ENCODE results near the gene CAMKMT. TPM values are rescaled to one million over a fixed set of nuclear protein-coding genes. Genes with fewer than 3 reads are reported as not detected.

The CAMKMT gene
- total RNA-seq (2014; rRNA removed; shearing (Covaris generic)) = 6.6 and 8.1 TPM in 2 replicates

GRCh38 chr2:44361330-44362206 lies at the start of gene CAMKMT, which contains the start of gene PREPL:
Gene CAMKMT (plus strand): TSS chr2:44361947.
Gene PREPL (minus strand): TSS chr2:44361494. CDS start chr2:44346342, 15,152 bp downstream.
- peak; percentile 97 for DNase-seq (ENCODE audit: low read depth)

- no peak for DNase-seq (ENCODE audit: low read depth)
These were observed 47.4 kb upstream of the CAMKMT start for GRCh38 chr2:44314362-44314761.

GRCh38 chr2:44315945-44316344 lies 45.8 kb upstream of the CAMKMT start:
- DNase-seq (ENCODE audit: low read depth) = no peak

GRCh38 chr2:44320832-44321231 lies 40.9 kb upstream of the CAMKMT start:
- DNase-seq (ENCODE audit: low read depth) = no peak

GRCh38 chr2:44321360-44321759 lies 40.4 kb upstream of the CAMKMT start:
- no peak for DNase-seq (ENCODE audit: low read depth)

GRCh38 chr2:44324971-44325426 lies 36.7 kb upstream of the CAMKMT start:
- DNase-seq (ENCODE audit: low read depth) = peak; percentile 36

GRCh38 chr2:44325897-44326296 lies 35.9 kb upstream of the CAMKMT start:
- no peak for DNase-seq (ENCODE audit: low read depth)

GRCh38 chr2:44326548-44327264 lies 35.0 kb upstream of the CAMKMT start:
- DNase-seq (ENCODE audit: low read depth) = no peak

GRCh38 chr2:44328750-44329149 lies 33.0 kb upstream of the CAMKMT start:
- no peak for DNase-seq (ENCODE audit: low read depth)

GRCh38 chr2:44329343-44329742 lies 32.4 kb upstream of the CAMKMT start:
- DNase-seq (ENCODE audit: low read depth) = no peak

GRCh38 chr2:44330801-44331200 lies 30.9 kb upstream of the CAMKMT start:
- DNase-seq (ENCODE audit: low read depth) = no peak

GRCh38 chr2:44333994-44334393 lies 27.8 kb upstream of the CAMKMT start:
- no peak for DNase-seq (ENCODE audit: low read depth)

GRCh38 chr2:44335806-44336538 lies 25.8 kb upstream of the CAMKMT start:
- DNase-seq (ENCODE audit: low read depth) = no peak

- peak; percentile 15 for DNase-seq (ENCODE audit: low read depth)
These were observed 18.9 kb upstream of the CAMKMT start for GRCh38 chr2:44342854-44343253.

- no peak for DNase-seq (ENCODE audit: low read depth)
These were observed 14.2 kb upstream of the CAMKMT start for GRCh38 chr2:44347526-44347925.

- DNase-seq (ENCODE audit: low read depth) = no peak
These were observed 13.3 kb upstream of the CAMKMT start for GRCh38 chr2:44348400-44348799.

- DNase-seq (ENCODE audit: low read depth) = no peak
These were observed 12.2 kb upstream of the CAMKMT start for GRCh38 chr2:44349506-44349905.

- no peak for DNase-seq (ENCODE audit: low read depth)
These were observed 10.7 kb upstream of the CAMKMT start for GRCh38 chr2:44351088-44351487.

GRCh38 chr2:44351676-44352075 lies 10.1 kb upstream of the CAMKMT start:
- no peak for DNase-seq (ENCODE audit: low read depth)

- DNase-seq (ENCODE audit: low read depth) = no peak
These were observed 9.2 kb upstream of the CAMKMT start for GRCh38 chr2:44352510-44352909.

GRCh38 chr2:44354761-44355160 lies 7.0 kb upstream of the CAMKMT start:
- no peak for DNase-seq (ENCODE audit: low read depth)

- DNase-seq (ENCODE audit: low read depth) = peak; percentile 56
These were observed 3.2 kb upstream of the CAMKMT start for GRCh38 chr2:44358503-44358902.
